Measurements from ENCODE around the gene PCDHGA8.
"Not testable (repeated sequence)": the region's sequence is repeated elsewhere in the genome, so short reads cannot be mapped to it uniquely, and the experiment has no call there.

The PCDHGA8 gene

DNA sequence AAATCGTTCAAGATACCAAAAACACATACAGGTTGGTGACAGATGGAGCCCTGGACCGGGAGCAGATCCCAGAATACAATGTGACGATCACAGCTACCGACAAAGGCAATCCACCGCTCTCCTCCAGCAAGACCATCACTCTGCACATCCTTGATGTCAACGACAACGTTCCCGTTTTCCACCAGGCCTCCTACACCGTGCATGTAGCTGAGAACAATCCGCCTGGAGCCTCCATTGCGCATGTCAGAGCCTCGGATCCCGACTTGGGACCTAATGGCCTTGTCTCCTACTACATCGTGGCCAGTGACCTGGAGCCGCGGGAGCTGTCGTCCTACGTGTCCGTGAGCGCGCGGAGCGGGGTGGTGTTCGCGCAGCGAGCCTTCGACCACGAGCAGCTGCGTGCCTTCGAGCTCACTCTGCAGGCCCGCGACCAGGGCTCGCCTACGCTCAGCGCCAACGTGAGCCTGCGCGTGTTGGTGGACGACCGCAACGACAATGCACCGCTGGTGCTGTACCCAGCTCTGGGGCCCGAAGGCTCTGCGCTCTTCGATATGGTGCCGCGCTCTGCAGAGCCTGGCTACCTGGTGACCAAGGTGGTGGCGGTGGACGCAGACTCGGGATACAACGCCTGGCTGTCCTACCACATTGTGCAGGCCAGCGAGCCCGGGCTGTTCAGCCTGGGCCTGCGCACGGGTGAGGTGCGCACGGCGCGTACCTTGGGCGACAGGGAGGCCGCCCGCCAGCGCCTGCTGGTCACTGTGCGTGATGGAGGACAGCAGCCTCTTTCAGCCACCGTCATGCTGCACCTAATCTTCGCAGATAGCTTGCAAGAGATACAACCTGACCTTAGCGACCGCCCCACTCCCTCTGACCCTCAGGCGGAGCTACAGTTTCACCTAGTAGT lies 20.6 kb upstream of the PCDHGA8 start:
- DNase-seq: no peak

DNA sequence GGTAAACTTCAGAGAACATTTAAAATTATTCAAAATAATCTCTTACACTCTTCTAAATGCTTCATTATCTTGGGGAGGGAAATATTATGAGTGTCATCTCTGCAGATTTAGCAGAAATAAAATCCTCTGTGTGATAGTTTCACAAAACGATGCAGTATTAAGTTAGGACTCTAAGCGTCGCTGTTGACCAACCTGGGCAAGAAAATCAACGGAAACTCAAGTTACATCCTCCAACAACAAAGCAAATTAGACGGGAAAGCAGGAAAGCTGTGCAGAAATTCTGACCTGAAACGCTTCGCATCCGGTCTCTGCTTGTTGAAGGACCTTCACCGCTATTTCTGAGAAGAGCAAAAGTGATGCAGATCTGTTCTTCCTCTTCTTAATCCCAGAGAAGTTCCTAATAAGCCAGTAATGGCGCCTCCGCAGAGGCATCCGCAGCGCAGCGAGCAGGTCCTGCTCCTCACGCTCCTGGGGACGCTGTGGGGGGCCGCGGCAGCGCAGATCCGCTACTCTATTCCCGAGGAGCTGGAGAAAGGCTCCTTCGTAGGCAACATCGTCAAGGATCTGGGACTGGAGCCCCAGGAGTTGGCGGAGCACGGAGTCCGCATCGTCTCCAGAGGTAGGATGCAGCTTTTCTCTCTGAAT lies 18.6 kb upstream of the PCDHGA8 start, which contains the start of gene PCDHGA6:
Gene PCDHGA6, plus strand, starts transcription at position 219 of the 645 bp plus-strand sequence. Its CDS starts 193 bp downstream, at position 412.
- DNase-seq: no peak

DNA sequence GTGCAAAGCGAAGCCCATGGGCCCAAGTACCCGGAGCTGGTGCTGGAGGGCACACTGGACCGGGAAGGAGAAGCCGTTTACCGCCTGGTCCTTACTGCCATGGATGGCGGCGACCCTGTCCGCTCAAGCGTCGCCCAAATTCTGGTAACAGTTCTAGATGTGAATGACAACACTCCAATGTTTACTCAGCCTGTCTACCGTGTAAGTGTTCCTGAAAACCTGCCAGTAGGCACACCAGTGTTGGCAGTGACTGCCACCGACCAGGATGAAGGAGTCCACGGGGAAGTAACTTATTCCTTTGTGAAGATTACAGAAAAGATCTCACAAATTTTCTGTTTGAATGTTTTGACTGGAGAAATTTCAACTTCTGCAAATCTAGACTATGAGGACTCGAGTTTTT lies 17.8 kb upstream of the PCDHGA8 start:
- DNase-seq: no peak

DNA sequence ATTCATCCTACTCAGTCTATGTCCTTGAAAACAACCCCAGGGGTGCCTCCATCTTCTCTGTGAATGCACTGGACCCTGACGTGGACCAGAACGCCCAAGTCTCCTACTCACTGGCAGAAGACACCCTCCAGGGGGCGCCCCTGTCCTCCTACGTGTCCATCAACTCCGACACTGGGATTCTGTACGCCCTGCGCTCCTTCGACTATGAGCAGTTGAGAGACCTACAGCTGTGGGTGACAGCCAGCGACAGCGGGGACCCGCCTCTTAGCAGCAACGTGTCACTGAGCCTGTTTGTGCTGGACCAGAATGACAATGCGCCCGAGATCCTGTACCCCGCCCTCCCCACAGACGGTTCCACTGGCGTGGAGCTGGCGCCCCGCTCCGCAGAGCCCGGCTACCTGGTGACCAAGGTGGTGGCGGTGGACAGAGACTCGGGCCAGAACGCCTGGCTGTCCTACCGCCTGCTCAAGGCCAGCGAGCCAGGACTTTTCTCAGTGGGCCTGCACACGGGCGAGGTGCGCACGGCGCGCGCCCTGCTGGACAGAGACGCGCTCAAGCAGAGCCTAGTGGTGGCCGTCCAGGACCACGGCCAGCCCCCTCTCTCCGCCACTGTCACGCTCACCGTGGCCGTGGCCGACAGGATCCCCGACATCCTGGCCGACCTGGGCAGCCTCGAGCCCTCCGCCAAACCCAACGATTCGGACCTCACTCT lies 16.8 kb upstream of the PCDHGA8 start:
- DNase-seq: not testable (repeated sequence)

DNA sequence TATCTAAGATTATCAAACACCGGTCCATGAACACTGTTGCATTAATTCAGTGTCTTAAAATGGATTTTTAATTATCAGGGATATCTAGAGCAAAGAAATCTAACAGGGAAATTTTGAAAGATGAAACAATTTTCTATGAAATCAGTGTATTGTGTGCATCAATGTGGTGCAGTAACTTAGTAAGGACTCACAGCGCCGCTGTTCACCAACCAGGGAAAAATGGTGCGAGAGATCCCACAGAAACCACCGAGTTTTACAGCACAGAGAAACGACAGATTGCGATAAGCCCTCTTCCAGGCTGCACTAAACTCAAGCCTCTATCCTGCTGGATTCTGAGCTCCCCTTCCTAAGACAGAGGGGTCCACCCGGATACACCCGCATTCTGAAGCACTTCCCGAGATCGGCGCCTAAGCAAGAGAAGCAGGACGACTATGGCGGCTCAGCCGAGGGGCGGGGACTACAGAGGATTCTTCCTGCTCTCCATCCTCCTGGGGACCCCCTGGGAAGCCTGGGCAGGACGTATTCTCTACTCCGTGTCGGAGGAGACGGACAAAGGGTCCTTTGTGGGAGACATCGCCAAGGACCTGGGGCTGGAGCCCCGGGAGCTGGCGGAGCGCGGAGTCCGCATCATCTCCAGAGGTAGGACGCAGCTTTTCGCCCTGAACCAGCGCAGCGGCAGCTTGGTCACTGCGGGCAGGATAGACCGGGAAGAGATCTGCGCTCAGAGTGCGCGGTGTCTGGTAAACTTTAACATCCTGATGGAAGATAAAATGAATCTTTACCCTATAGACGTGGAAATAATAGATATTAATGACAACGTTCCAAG lies 9.8 kb upstream of the PCDHGA8 start, which contains the start of gene PCDHGA7:
Gene PCDHGA7, plus strand, starts transcription at position 274 of the 826 bp plus-strand sequence. Its CDS starts 158 bp downstream, at position 432.
- no peak for DNase-seq

DNA sequence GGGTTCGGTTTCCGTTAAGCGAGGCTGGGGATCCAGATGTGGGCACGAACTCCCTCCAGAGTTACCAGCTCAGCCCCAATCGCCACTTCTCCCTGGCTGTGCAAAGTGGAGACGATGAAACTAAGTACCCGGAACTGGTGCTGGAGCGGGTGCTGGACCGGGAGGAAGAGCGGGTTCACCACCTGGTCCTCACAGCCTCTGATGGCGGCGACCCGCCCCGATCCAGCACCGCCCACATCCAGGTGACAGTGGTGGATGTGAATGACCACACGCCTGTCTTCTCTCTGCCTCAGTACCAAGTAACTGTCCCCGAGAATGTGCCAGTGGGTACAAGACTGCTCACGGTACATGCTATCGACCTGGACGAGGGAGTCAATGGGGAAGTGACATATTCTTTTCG lies 9.1 kb upstream of the PCDHGA8 start:
- DNase-seq: no peak

DNA sequence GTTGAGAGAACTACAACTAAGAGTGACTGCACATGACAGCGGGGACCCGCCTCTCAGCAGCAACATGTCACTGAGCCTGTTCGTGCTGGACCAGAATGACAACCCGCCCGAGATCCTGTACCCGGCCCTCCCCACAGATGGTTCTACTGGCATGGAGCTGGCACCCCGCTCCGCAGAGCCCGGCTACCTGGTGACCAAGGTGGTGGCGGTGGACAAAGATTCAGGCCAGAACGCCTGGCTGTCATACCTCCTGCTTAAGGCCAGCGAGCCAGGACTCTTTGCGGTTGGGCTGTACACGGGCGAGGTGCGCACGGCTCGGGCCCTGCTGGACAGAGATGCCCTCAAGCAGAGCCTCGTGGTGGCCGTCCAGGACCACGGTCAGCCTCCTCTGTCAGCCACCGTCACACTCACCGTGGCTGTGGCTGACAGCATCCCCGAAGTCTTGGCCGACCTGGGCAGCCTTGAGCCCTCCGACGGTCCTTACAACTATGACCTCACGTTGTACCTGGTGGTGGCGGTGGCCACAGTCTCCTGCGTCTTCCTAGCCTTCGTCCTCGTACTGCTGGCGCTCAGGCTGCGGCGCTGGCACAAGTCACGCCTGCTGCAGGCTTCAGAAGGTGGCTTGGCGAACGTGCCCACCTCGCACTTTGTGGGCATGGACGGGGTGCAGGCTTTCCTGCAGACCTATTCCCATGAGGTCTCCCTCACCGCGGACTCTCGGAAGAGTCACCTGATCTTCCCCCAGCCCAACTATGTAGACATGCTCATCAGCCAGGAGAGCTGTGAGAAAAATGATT lies 7.8 kb upstream of the PCDHGA8 start:
- no peak for DNase-seq

DNA sequence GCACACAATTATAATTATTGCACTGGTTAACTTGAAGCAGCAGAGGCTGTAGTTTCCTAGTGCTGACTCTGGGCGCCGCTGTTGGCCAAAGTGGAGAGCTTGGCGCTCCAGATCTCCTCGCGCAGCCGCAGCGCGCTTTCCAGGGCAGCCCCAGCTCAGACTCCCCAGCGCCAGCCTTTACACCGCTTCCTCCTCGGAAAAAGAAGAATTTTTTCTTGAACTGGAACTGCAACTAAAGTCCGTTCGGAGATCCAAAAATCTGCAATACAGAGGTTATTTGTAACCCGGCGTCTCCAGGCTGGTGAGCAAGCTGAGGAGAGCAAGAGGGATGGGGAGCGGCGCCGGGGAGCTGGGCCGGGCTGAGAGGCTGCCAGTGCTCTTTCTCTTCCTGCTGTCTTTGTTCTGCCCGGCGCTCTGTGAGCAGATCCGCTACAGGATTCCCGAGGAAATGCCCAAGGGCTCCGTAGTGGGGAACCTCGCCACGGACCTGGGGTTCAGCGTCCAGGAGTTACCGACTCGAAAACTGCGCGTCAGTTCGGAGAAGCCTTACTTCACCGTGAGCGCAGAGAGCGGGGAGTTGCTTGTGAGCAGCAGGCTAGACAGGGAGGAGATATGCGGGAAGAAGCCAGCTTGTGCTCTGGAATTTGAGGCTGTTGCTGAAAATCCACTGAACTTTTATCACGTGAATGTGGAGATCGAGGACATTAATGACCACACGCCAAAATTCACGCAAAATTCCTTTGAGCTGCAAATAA lies 4.7 kb upstream of the PCDHGA8 start, which contains the start of gene PCDHGB4:
Gene PCDHGB4, plus strand, starts transcription at position 142 of the 755 bp plus-strand sequence. Its CDS starts 187 bp downstream, at position 329.
- DNase-seq: not testable (repeated sequence)

DNA sequence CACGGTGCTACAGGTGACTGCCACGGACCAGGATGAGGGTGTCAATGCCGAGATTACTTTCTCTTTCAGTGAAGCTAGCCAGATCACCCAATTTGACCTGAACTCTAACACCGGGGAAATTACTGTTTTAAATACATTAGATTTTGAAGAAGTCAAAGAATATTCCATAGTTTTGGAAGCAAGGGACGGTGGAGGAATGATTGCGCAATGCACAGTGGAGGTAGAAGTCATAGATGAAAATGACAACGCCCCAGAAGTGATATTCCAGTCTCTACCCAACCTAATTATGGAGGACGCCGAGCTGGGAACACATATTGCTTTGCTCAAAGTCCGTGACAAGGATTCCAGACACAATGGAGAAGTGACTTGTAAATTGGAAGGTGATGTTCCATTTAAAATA lies 3.8 kb upstream of the PCDHGA8 start:
- no peak for DNase-seq

DNA sequence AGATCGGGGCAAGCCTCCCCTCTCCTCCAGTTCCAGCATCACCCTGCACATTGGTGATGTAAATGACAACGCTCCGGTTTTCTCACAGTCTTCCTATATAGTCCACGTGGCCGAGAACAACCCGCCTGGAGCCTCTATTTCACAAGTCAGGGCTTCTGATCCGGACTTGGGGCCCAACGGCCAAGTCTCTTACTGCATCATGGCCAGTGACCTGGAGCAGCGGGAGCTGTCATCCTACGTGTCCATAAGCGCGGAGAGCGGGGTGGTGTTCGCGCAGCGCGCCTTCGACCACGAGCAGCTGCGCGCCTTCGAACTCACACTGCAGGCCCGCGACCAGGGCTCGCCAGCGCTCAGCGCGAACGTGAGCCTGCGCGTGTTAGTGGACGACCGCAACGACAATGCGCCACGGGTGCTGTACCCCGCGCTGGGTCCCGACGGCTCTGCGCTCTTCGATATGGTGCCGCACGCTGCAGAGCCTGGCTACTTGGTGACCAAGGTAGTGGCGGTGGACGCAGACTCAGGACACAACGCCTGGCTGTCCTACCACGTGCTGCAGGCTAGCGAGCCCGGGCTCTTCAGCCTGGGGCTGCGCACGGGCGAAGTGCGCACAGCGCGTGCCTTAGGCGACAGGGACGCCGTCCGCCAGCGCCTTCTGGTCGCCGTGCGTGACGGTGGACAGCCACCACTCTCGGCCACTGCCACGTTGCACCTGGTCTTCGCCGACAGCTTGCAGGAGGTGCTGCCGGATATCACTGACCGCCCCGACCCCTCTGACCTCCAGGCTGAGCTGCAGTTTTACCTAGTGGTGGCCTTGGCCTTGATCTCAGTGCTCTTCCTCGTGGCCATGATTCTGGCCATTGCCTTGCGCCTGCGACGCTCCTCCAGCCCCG lies 3.0 kb upstream of the PCDHGA8 start:
- no peak for DNase-seq

DNA sequence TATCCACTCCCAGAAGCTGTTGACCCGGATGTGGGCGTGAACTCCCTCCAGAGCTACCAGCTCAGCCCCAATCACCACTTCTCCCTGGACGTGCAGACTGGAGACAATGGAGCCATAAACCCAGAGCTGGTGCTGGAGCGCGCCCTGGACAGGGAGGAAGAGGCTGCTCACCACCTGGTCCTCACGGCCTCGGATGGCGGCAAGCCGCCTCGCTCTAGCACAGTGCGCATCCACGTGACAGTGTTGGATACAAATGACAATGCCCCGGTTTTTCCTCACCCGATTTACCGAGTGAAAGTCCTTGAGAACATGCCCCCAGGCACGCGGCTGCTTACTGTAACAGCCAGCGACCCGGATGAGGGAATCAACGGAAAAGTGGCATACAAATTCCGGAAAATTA lies 834 bp downstream of the PCDHGA8 start:
- DNase-seq: no peak

DNA sequence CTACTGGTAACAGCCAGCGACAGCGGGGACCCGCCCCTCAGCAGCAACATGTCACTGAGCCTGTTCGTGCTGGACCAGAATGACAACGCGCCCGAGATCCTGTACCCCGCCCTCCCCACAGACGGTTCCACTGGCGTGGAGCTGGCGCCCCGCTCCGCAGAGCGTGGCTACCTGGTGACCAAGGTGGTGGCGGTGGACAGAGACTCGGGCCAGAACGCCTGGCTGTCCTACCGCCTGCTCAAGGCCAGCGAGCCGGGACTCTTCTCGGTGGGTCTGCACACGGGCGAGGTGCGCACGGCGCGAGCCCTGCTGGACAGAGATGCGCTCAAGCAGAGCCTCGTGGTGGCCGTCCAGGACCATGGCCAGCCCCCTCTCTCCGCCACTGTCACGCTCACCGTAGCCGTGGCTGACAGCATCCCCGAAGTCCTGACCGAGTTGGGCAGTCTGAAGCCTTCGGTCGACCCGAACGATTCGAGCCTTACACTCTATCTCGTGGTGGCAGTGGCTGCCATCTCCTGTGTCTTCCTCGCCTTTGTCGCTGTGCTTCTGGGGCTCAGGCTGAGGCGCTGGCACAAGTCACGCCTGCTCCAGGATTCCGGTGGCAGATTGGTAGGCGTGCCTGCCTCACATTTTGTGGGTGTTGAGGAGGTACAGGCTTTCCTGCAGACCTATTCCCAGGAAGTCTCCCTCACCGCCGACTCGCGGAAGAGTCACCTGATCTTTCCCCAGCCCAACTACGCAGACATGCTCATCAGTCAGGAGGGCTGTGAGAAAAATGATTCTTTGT lies 2.2 kb downstream of the PCDHGA8 start:
- not testable (repeated sequence) for DNase-seq

DNA sequence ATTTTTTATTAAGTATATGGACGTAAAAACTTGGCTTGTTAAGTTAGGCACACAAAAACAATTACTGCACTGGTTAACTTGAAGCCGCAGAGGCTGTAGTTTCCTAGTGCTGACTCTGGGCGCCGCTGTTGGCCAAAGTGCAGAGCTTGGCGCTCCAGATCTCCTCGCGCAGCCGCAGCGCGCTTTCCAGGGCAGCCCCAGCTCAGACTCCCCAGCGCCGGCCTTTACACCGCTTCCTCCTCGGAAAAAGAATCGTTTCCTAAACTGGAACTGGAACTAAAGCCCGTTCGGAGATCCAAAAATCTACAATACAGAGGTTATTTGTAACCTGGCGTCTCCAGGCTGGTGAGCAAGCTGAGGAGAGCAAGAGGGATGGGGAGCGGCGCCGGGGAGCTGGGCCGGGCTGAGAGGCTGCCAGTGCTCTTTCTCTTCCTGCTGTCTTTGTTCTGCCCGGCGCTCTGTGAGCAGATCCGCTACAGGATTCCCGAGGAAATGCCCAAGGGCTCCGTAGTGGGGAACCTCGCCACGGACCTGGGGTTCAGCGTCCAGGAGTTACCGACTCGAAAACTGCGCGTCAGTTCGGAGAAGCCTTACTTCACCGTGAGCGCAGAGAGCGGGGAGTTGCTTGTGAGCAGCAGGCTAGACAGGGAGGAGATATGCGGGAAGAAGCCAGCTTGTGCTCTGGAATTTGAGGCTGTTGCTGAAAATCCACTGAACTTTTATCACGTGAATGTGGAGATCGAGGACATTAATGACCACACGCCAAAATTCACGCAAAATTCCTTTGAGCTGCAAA lies 5.5 kb downstream of the PCDHGA8 start, which contains the start of gene PCDHGB5:
Gene PCDHGB5, plus strand, starts transcription at position 192 of the 796 bp plus-strand sequence. Its CDS starts 181 bp downstream, at position 373.
- not testable (repeated sequence) for DNase-seq

DNA sequence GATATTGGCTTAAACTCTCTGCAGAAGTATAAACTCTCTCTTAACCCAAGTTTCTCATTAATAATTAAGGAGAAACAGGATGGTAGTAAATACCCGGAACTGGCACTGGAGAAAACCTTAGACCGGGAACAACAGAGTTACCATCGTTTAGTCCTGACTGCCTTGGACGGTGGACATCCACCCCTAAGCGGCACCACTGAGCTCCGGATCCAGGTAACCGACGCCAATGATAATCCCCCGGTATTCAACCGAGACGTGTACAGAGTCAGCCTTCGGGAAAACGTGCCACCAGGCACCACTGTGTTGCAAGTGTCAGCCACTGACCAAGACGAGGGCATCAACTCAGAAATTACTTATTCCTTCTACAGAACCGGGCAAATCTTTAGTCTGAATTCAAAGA lies 6.2 kb downstream of the PCDHGA8 start:
- no peak for DNase-seq

DNA sequence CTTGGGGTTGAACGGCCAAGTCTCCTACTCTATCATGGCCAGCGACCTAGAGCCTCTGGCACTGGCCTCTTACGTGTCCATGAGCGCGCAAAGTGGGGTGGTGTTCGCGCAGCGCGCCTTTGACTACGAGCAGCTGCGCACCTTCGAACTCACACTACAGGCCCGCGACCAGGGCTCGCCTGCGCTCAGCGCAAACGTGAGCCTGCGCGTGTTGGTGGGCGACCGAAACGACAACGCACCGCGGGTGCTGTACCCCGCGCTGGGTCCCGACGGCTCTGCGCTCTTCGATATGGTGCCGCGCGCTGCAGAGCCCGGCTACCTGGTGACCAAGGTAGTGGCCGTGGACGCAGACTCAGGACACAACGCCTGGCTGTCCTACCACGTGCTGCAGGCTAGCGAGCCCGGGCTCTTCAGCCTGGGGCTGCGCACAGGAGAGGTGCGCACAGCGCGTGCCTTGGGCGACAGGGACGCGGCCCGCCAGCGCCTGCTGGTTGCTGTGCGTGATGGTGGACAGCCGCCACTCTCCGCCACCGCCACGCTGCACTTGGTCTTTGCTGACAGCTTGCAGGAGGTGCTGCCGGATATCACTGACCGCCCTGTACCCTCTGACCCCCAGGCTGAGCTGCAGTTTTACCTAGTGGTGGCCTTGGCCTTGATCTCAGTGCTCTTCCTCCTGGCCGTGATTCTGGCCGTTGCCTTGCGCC lies 7.3 kb downstream of the PCDHGA8 start:
- DNase-seq: no peak

DNA sequence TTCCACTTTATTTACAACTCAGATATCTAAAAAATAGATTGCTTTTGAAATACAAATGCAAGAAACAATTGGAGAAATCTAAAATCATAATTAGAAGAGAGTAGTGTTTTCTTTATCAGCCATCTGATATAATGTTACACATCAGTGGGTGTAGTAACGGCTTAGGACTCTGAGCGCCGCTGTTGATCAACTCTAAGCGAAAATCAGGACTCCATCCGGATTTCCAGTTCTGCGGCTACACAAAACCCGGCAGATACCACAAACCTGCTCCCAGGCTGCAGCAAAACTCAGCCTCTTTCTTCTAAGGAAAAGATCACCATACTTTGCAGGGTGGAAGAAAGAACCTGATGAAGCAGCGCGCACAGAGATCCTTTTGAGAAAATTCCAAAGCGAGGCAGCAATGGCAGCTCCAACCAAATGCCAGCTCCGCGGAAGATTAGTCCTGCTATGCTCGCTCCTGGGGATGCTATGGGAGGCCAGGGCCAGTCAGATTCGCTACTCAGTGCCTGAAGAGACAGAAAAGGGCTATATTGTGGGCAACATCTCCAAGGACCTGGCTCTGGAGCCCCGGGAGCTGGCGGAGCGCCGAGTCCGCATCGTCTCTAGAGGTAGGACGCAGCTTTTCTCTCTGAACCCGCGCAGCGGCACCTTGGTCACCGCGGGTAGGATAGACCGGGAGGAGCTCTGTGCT lies 10.3 kb downstream of the PCDHGA8 start, which contains the start of gene PCDHGA9:
Gene PCDHGA9, plus strand, starts transcription at position 226 of the 691 bp plus-strand sequence. Its CDS starts 175 bp downstream, at position 401.
- no peak for DNase-seq
